Right atrium auricular region (tissue), 2 donors: Measurements from ENCODE around the gene CPM. TPM values are rescaled to one million over a fixed set of nuclear protein-coding genes. Genes with fewer than 3 reads are reported as not detected.
"Not testable (repeated sequence)": the region's sequence is repeated elsewhere in the genome, so short reads cannot be mapped to it uniquely, and the experiment has no call there.

Experiments
- DNase-seq: peaks from one replicate; pipeline ENCODE4 v3.0.0-alpha.2; 2019; ENCODE audit warnings: low spot score
- H3K27ac ChIP-seq, 2 donors: fragments of 200-600 bp; sonication (generic); 1 replicate in 1 of 2; 2 replicates in 1 of 2; pipeline ENCODE4 v1.5.1; 2016 to 2019
- H3K27me3 ChIP-seq, 2 donors: fragments of 200-600 bp; sonication (generic); one replicate each; pipeline versions ENCODE4 v1.5.1 to v1.6.0; 2017 to 2019
- H3K36me3 ChIP-seq: fragments of 200-600 bp; sonication (generic); one replicate; pipeline ENCODE4 v1.5.1; 2016
- H3K4me1 ChIP-seq, 2 donors: fragments of 200-600 bp; sonication (generic); one replicate each; pipeline versions ENCODE4 v1.5.1 to v1.6.0; 2017 to 2019
- H3K4me3 ChIP-seq, 2 donors: fragments of 200-600 bp; sonication (generic); 1 replicate in 1 of 2; 2 replicates in 1 of 2; pipeline ENCODE4 v1.5.1; 2017 to 2019; ENCODE audit warnings: mild to moderate bottlenecking in 1 of 2, moderate library complexity in 1 of 2
- H3K9me3 ChIP-seq, 2 donors: fragments of 200-600 bp; sonication (generic); one replicate each; pipeline ENCODE4 v1.5.1; 2019
- CTCF ChIP-seq, 2 donors: fragments of 200-600 bp; sonication (generic); IDR thresholded peaks; one replicate each; pipeline ENCODE4 v1.5.1; 2019; ENCODE audit warnings: antibody characterized with exemption in 2 of 2
- total RNA-seq, 2 donors: library from RNA; depleted of rRNA; stranded (reverse); fragments of >200 nt; gene quantifications; one replicate each; pipeline ENCODE4 v1.1.0, GENCODE V29; 2016

The CPM gene
- total RNA-seq, 2 donors from 2014 or later = 19.8 to 21.9 TPM

- Histone ChIP-seq H3K27me3 (no peaks in the 10 kb centered on the region), H3K36me3 (no peaks in the 10 kb centered on the region), H3K4me1 (no peaks in the 10 kb centered on the region), H3K4me3 (no peak overlapping the region), H3K27ac (no peak overlapping the region), H3K9me3 (no peaks in the 10 kb centered on the region)
- DNase-seq = no peak
- TF ChIP-seq CTCF (IDR thresholded peaks at IDR 0.05) = no peak
Measured at GRCh38 chr12:68866950-68867349, 66.0 kb downstream of the CPM start.

GRCh38 chr12:68865399-68866164 lies 67.4 kb downstream of the CPM start:
- Histone ChIP-seq H3K9me3 (no peaks in the 10 kb centered on the region), H3K27ac (no peak overlapping the region), H3K4me1 (no peaks in the 10 kb centered on the region), H3K27me3 (no peaks in the 10 kb centered on the region), H3K4me3 (no peak overlapping the region), H3K36me3 (no peaks in the 10 kb centered on the region)
- DNase-seq = no peak
- no peak for TF ChIP-seq CTCF (IDR thresholded peaks at IDR 0.05)

- Histone ChIP-seq H3K9me3 (no peaks in the 10 kb centered on the region), H3K27ac (no peak overlapping the region), H3K36me3 (no peaks in the 10 kb centered on the region), H3K27me3 (no peaks in the 10 kb centered on the region), H3K4me1 (no peaks in the 10 kb centered on the region), H3K4me3 (no peak overlapping the region)
- no peak for TF ChIP-seq CTCF (IDR thresholded peaks at IDR 0.05)
- DNase-seq = no peak
Measured at GRCh38 chr12:68864604-68865003, 68.4 kb downstream of the CPM start.

GRCh38 chr12:68863886-68864454 lies 69.0 kb downstream of the CPM start:
- H3K27ac ChIP-seq, H3K4me3 ChIP-seq, H3K36me3 ChIP-seq, DNase-seq, H3K9me3 ChIP-seq, H3K4me1 ChIP-seq, H3K27me3 ChIP-seq: not testable (repeated sequence)
- peak; percentile 27 to 66 for TF ChIP-seq CTCF (IDR thresholded peaks at IDR 0.05)

GRCh38 chr12:68863109-68863770 lies 69.7 kb downstream of the CPM start:
- no peak for TF ChIP-seq CTCF (IDR thresholded peaks at IDR 0.05)
- Histone ChIP-seq H3K27ac (no peak overlapping the region), H3K27me3 (no peaks in the 10 kb centered on the region), H3K4me1 (no peaks in the 10 kb centered on the region), H3K4me3 (no peak overlapping the region), H3K36me3 (no peaks in the 10 kb centered on the region), H3K9me3 (no peaks in the 10 kb centered on the region)
- DNase-seq = no peak
